Suprapubic skin (tissue), 3 donors: ENCODE measurements around the gene DAB1.

Source experiments
- CTCF ChIP-seq, 2 donors: fragments of 200-600 bp in 1 of 2; fragments of 450-650 bp in 1 of 2; sonication (generic) in 1 of 2; IDR thresholded peaks; one replicate each; pipeline ENCODE4 v1.5.1; 2016 to 2019; ENCODE audit warnings: antibody characterized with exemption in 2 of 2, mild to moderate bottlenecking in 1 of 2, moderate library complexity in 1 of 2
- POLR2A ChIP-seq, 2 donors: fragments of 450-650 bp; IDR thresholded peaks; one replicate each; pipeline ENCODE4 v1.6.1; 2017; ENCODE audit warnings: antibody characterized with exemption in 2 of 2, mild to moderate bottlenecking in 2 of 2, moderate library complexity in 2 of 2

- TF ChIP-seq POLR2A (IDR thresholded peaks at IDR 0.05) (no peak), CTCF (IDR thresholded peaks at IDR 0.05) (no peak)
Observed at GRCh38 chr1:57229076-57229475, 194.8 kb downstream of the DAB1 start.
